IMR-90 (cell line): Measurements from ENCODE around the gene ADGRL3. TPM values are rescaled to one million over a fixed set of nuclear protein-coding genes. Genes with fewer than 3 reads are reported as not detected.

Experiments
- ATAC-seq: fragments of 200-7000 bp; cut with Tn5 transposase; 2 replicates; pipeline ENCODE4 v1.9.1; 2020; ENCODE audit warnings: low read depth, mild to moderate bottlenecking, moderate library complexity
- BruUV-seq: library from RNA; stranded (reverse); fragments of 400-500 nt; replicated peaks from 2 replicates; lab custom pipeline; 2021; lab: Mats Ljungman, UMichigan
- CTCF ChIA-PET: fragments of 300-600 bp; formaldehyde crosslinking; extraction: SDS; loops from one replicate; lab custom pipeline; 2021; ENCODE audit warnings: antibody characterized with exemption; lab: Yijun Ruan, JAX
- POLR2A ChIA-PET: fragments of 300-600 bp; sonication (Branson Sonifier 250); formaldehyde crosslinking; loops from one replicate; lab custom pipeline; 2022; ENCODE audit warnings: antibody characterized with exemption; ENCODE audit not compliant: unreplicated experiment; lab: Charles Lee
- DNase-seq: peaks from one replicate; pipeline ENCODE4 v3.0.0; 2013
- H2AFZ ChIP-seq: replicated peaks from 2 replicates; pipeline ENCODE3; 2013; ENCODE audit warnings: low read length, mild to moderate bottlenecking; ENCODE audit not compliant: poor library complexity
- H2AK5ac ChIP-seq: 2 replicates; pipeline ENCODE4 v1.6.1; 2013; ENCODE audit warnings: low read depth, low read length, inconsistent platforms
- H2AK9ac ChIP-seq: replicated peaks from 2 replicates; pipeline ENCODE3; 2013; ENCODE audit warnings: mild to moderate bottlenecking, low read depth, low read length, moderate library complexity; ENCODE audit not compliant: poor library complexity
- H2BK120ac ChIP-seq: 2 replicates; pipeline ENCODE4 v1.6.1; 2013; ENCODE audit warnings: low read depth, low read length, inconsistent platforms
- H2BK15ac ChIP-seq: 3 replicates; pipeline ENCODE4 v1.6.1; 2013; ENCODE audit warnings: low read depth, low read length, inconsistent platforms
- H2BK20ac ChIP-seq: 2 replicates; pipeline ENCODE4 v1.6.1; 2013; ENCODE audit warnings: low read depth, mild to moderate bottlenecking, inconsistent platforms, low read length, moderate library complexity
- H2BK5ac ChIP-seq: 2 replicates; pipeline ENCODE4 v1.6.1; 2013; ENCODE audit warnings: mild to moderate bottlenecking, low read depth, low read length, inconsistent platforms; ENCODE audit not compliant: poor library complexity, severe bottlenecking
- H3K14ac ChIP-seq: replicated peaks from 2 replicates; pipeline ENCODE4 v1.6.1; 2013; ENCODE audit warnings: low read depth, low read length, inconsistent platforms
- H3K18ac ChIP-seq: 2 replicates; pipeline ENCODE4 v1.6.1; 2013; ENCODE audit warnings: low read depth, low read length, control low read depth
- H3K23ac ChIP-seq: 2 replicates; pipeline ENCODE4 v1.6.1; 2013; ENCODE audit warnings: low read depth, low read length, inconsistent platforms
- H3K27ac ChIP-seq: 2 replicates; pipeline ENCODE4 v1.5.1; 2013; ENCODE audit warnings: mild to moderate bottlenecking, control low read depth, low read length; ENCODE audit not compliant: insufficient read depth
- H3K27me3 ChIP-seq: 2 replicates; pipeline ENCODE4 v1.6.1; 2013; ENCODE audit warnings: low read length; ENCODE audit not compliant: control insufficient read depth, insufficient read depth
- H3K36me3 ChIP-seq: 2 replicates; pipeline ENCODE4 v1.6.1; 2013; ENCODE audit warnings: low read length, mixed read lengths; ENCODE audit not compliant: control insufficient read depth, insufficient read depth
- H3K4ac ChIP-seq: 2 replicates; pipeline ENCODE4 v1.6.1; 2013; ENCODE audit warnings: low read depth, low read length, inconsistent platforms
- H3K4me1 ChIP-seq: 2 replicates; pipeline ENCODE4 v1.6.1; 2013; ENCODE audit warnings: low read length, mixed read lengths; ENCODE audit not compliant: control insufficient read depth, insufficient read depth
- H3K4me2 ChIP-seq: 2 replicates; pipeline ENCODE4 v1.6.1; 2013; ENCODE audit warnings: low read depth, mild to moderate bottlenecking, control low read depth, low read length, moderate library complexity
- H3K4me3 ChIP-seq: 2 replicates; pipeline ENCODE4 v1.5.1; 2013; ENCODE audit warnings: low read depth, mild to moderate bottlenecking, control low read depth, low read length, moderate library complexity; ENCODE audit not compliant: insufficient read depth
- H3K56ac ChIP-seq: 2 replicates; pipeline ENCODE4 v1.6.1; 2013; ENCODE audit warnings: low read length, inconsistent platforms; ENCODE audit not compliant: insufficient read depth; ENCODE audit errors: extremely low read depth
- H3K79me1 ChIP-seq, 2 experiments: 2 replicates each; pipeline ENCODE4 v1.6.1; 2013; ENCODE audit warnings: low read length in 2 of 2, inconsistent platforms in 1 of 2, low read depth in 1 of 2
- H3K9ac ChIP-seq: 2 replicates; pipeline ENCODE4 v1.6.1; 2013; ENCODE audit warnings: low read depth, low read length, control low read depth
- H3K9me1 ChIP-seq: 2 replicates; pipeline ENCODE4 v1.6.1; 2013; ENCODE audit warnings: low read length, inconsistent platforms; ENCODE audit not compliant: insufficient read depth
- H3K9me3 ChIP-seq: 2 replicates; pipeline ENCODE4 v1.6.1; 2013; ENCODE audit warnings: low read length; ENCODE audit not compliant: control insufficient read depth, insufficient read depth
- H4K20me1 ChIP-seq: 2 replicates; pipeline ENCODE4 v1.6.1; 2013; ENCODE audit warnings: low read length, inconsistent platforms; ENCODE audit not compliant: insufficient read depth
- H4K5ac ChIP-seq: 2 replicates; pipeline ENCODE4 v1.6.1; 2013; ENCODE audit warnings: mild to moderate bottlenecking, low read depth, low read length, control low read depth
- H4K8ac ChIP-seq, 2 experiments: 2 replicates each; pipeline ENCODE4 v1.6.1; 2013; ENCODE audit warnings: low read depth in 2 of 2, low read length in 2 of 2, control low read depth in 1 of 2, inconsistent platforms in 1 of 2
- H4K91ac ChIP-seq: 2 replicates; pipeline ENCODE4 v1.6.1; 2013; ENCODE audit warnings: low read depth, low read length, inconsistent platforms; ENCODE audit not compliant: insufficient read depth
- CHD1 ChIP-seq: IDR thresholded peaks from 2 replicates; pipeline ENCODE4 v1.6.1; 2012; ENCODE audit warnings: low read depth, low read length, improper control_type of control experiment
- FOS ChIP-seq: fragments of 150-350 bp; IDR thresholded peaks from 2 replicates; pipeline ENCODE4 v1.6.1; 2016; ENCODE audit warnings: low read depth, low read length
- MAFK ChIP-seq: IDR thresholded peaks from 2 replicates; pipeline ENCODE4 v1.6.1; 2012; ENCODE audit warnings: low read depth, low read length, improper control_type of control experiment
- MAZ ChIP-seq: IDR thresholded peaks from 2 replicates; pipeline ENCODE4 v1.6.1; 2012; ENCODE audit warnings: low read depth, mild to moderate bottlenecking, low read length, improper control_type of control experiment, moderate library complexity, borderline replicate concordance
- MXI1 ChIP-seq: IDR thresholded peaks from 2 replicates; pipeline ENCODE4 v1.6.1; 2012; ENCODE audit warnings: low read depth, mild to moderate bottlenecking, low read length, moderate library complexity, borderline replicate concordance
- NFE2L2 ChIP-seq: fragments of 150-350 bp; IDR thresholded peaks from 2 replicates; pipeline ENCODE4 v1.6.1; 2016; ENCODE audit warnings: low read depth, mild to moderate bottlenecking, low read length
- POLR2A ChIP-seq: IDR thresholded peaks from 2 replicates; pipeline ENCODE4 v1.6.1; 2012; ENCODE audit warnings: mild to moderate bottlenecking, low read depth, low read length
- RAD21 ChIP-seq: IDR thresholded peaks from 2 replicates; pipeline ENCODE4 v1.6.1; 2012; ENCODE audit warnings: low read length, improper control_type of control experiment
- RCOR1 ChIP-seq: IDR thresholded peaks from 2 replicates; pipeline ENCODE4 v1.6.1; 2012; ENCODE audit warnings: mild to moderate bottlenecking, low read length, improper control_type of control experiment; ENCODE audit not compliant: insufficient replicate concordance
- RFX5 ChIP-seq: IDR thresholded peaks from 2 replicates; pipeline ENCODE4 v1.8.0; 2012; ENCODE audit warnings: low read depth, mild to moderate bottlenecking, low read length, moderate library complexity
- WGBS, 2 experiments: methylation state at CpG; one replicate each; pipeline versions ENCODE4 v1.1.5 to v1.1.7; 2013; ENCODE audit warnings: missing lambda C conversion rate in 2 of 2; ENCODE audit not compliant: insufficient read length in 1 of 2; ENCODE audit errors: extremely low coverage in 2 of 2; 5-methylcytosine and 5-hydroxymethylcytosine counted together
- dilution Hi-C: fragments of 300-500 bp; cut with HindIII; formaldehyde crosslinking; loops from one replicate; pipeline ENCODE4 v1.14.3; 2018; ENCODE audit warnings: low sequenced_read_pairs; ENCODE audit not compliant: unreplicated experiment
- in situ Hi-C: fragments of 300-500 bp; cut with MboI; formaldehyde crosslinking; loops from 3 replicates; pipeline ENCODE4 v1.14.3; 2019; ENCODE audit warnings: low sequenced_read_pairs, inconsistent platforms, mixed read lengths
- intact Hi-C: fragments of 100-400 bp; cut with micrococcal nuclease; formaldehyde crosslinking; loops from 2 replicates; pipeline ENCODE4 v1.10.0; 2022
- polyA plus RNA-seq, 3 experiments: library from polyadenylated mRNA; depleted of rRNA; stranded (reverse); fragments of >200 nt; gene quantifications; 2 replicates each; pipeline ENCODE4 v1.2.3, GENCODE V29; 2012; ENCODE audit warnings: low replicate concordance in 1 of 3
- total RNA-seq: library from RNA; depleted of rRNA; stranded (reverse); fragments of >200 nt; gene quantifications from 2 replicates; pipeline ENCODE4 v1.2.3, GENCODE V29; 2012
- TF ChIP-seq, protein P1 (sequence below): fragments of 150-350 bp; IDR thresholded peaks from 2 replicates; pipeline ENCODE4 v1.6.1; 2017; ENCODE audit warnings: mild to moderate bottlenecking, antibody characterized with exemption, low read length, low read depth
- TF ChIP-seq, protein P2 (sequence below): conservative IDR thresholded peaks from 2 replicates; pipeline ENCODE4 v1.5.1; 2012; ENCODE audit warnings: mild to moderate bottlenecking, low read depth, low read length, improper control_type of control experiment

ADGRL3 gene
- total and polyA plus RNA-seq, 2 of the 4 experiments (the other 2 are of a cell fraction), result 0.46 to 2.5 TPM

GRCh38 chr4:61727286-61727685 is 527.2 kb downstream of the ADGRL3 start:
- Histone ChIP-seq H3K9ac (no peak overlapping the region), H3K56ac (no peak overlapping the region), H3K23ac (no peak overlapping the region), H2BK15ac (no peak overlapping the region), H2AFZ (no peak overlapping the region), H2AK5ac (no peak overlapping the region), H2AK9ac (no peak overlapping the region), H4K20me1 (no peaks in the 10 kb centered on the region), H3K79me1 (no peaks in the 10 kb centered on the region), H4K8ac (no peak overlapping the region), H3K36me3 (no peaks in the 10 kb centered on the region), H3K9me1 (no peaks in the 10 kb centered on the region), H4K5ac (no peak overlapping the region), H3K14ac (no peak overlapping the region), H2BK120ac (no peak overlapping the region), H3K4me2 (no peak overlapping the region), H3K18ac (no peak overlapping the region), H4K91ac (no peak overlapping the region), H3K27me3 (no peaks in the 10 kb centered on the region), H3K9me3 (no peaks in the 10 kb centered on the region), H2BK5ac (no peak overlapping the region), H2BK20ac (no peak overlapping the region), H3K4me1 (no peaks in the 10 kb centered on the region), H3K4ac (no peak overlapping the region), H3K4me3 (no peak overlapping the region), H3K27ac (no peak overlapping the region)
- intact Hi-C loops (no loop called here), dilution Hi-C loops (no loop called here), in situ Hi-C loops (no loop called here)
- WGBS, 2 experiments, result no CpG with 5 or more reads among the region's 2 CpGs
- ATAC-seq (no peak), DNase-seq (no peak)
- CTCF ChIA-PET, result no interaction called here
- POLR2A ChIA-PET, result no interaction called here
- BruUV-seq, result no TSS peak
- TF ChIP-seq RCOR1, result no peak
- TF ChIP-seq NFE2L2, result no peak
- no peak for TF ChIP-seq RFX5
- no peak for TF ChIP-seq MAFK
- no peak for TF ChIP-seq MAZ
- TF ChIP-seq, protein P1, sequence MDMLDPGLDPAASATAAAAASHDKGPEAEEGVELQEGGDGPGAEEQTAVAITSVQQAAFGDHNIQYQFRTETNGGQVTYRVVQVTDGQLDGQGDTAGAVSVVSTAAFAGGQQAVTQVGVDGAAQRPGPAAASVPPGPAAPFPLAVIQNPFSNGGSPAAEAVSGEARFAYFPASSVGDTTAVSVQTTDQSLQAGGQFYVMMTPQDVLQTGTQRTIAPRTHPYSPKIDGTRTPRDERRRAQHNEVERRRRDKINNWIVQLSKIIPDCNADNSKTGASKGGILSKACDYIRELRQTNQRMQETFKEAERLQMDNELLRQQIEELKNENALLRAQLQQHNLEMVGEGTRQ, result no peak
- TF ChIP-seq CHD1, result no peak
- no peak for TF ChIP-seq RAD21
- TF ChIP-seq, protein P2, sequence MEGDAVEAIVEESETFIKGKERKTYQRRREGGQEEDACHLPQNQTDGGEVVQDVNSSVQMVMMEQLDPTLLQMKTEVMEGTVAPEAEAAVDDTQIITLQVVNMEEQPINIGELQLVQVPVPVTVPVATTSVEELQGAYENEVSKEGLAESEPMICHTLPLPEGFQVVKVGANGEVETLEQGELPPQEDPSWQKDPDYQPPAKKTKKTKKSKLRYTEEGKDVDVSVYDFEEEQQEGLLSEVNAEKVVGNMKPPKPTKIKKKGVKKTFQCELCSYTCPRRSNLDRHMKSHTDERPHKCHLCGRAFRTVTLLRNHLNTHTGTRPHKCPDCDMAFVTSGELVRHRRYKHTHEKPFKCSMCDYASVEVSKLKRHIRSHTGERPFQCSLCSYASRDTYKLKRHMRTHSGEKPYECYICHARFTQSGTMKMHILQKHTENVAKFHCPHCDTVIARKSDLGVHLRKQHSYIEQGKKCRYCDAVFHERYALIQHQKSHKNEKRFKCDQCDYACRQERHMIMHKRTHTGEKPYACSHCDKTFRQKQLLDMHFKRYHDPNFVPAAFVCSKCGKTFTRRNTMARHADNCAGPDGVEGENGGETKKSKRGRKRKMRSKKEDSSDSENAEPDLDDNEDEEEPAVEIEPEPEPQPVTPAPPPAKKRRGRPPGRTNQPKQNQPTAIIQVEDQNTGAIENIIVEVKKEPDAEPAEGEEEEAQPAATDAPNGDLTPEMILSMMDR, result no peak
- TF ChIP-seq POLR2A, result no peak
- no peak for TF ChIP-seq FOS
- no peak for TF ChIP-seq MXI1
